ENCODE results near the gene FAM163B.

Gene FAM163B

GRCh38 chr9:133563291-133563796 lies 45.8 kb downstream of the FAM163B start:
- peak; percentile 39 for DNase-seq

GRCh38 chr9:133562611-133563290 lies 46.4 kb downstream of the FAM163B start:
- DNase-seq, result no peak

GRCh38 chr9:133561976-133562554 lies 47.1 kb downstream of the FAM163B start:
- no peak for DNase-seq

GRCh38 chr9:133560944-133561343 lies 48.2 kb downstream of the FAM163B start:
- no peak for DNase-seq

GRCh38 chr9:133560311-133560710 lies 48.9 kb downstream of the FAM163B start:
- no peak for DNase-seq

- peak; percentile 66 for DNase-seq
These were observed 50.7 kb downstream of the FAM163B start for GRCh38 chr9:133558191-133559126.

- DNase-seq, result no peak
These were observed 51.6 kb downstream of the FAM163B start for GRCh38 chr9:133557581-133557980.

- no peak for DNase-seq
These were observed 52.8 kb downstream of the FAM163B start for GRCh38 chr9:133556354-133556753.

GRCh38 chr9:133554729-133555128 lies 54.5 kb downstream of the FAM163B start:
- no peak for DNase-seq

- DNase-seq, result no peak
These were observed 55.0 kb downstream of the FAM163B start for GRCh38 chr9:133553973-133554713.

- DNase-seq, result no peak
These were observed 56.1 kb downstream of the FAM163B start for GRCh38 chr9:133553123-133553522.

- DNase-seq, result no peak
These were observed 57.0 kb downstream of the FAM163B start for GRCh38 chr9:133552236-133552635.

- DNase-seq, result no peak
These were observed 57.7 kb downstream of the FAM163B start for GRCh38 chr9:133551446-133551845.

- no peak for DNase-seq
These were observed 62.1 kb downstream of the FAM163B start for GRCh38 chr9:133547116-133547515.

- DNase-seq, result no peak
These were observed 62.9 kb downstream of the FAM163B start for GRCh38 chr9:133546287-133546680.

GRCh38 chr9:133545494-133546286 lies 63.5 kb downstream of the FAM163B start:
- no peak for DNase-seq

GRCh38 chr9:133543772-133544467 lies 65.3 kb downstream of the FAM163B start:
- DNase-seq, result peak; percentile 39

- no peak for DNase-seq
These were observed 67.2 kb downstream of the FAM163B start for GRCh38 chr9:133542002-133542401.

- DNase-seq, result no peak
These were observed 68.5 kb downstream of the FAM163B start for GRCh38 chr9:133540698-133541025.

- peak; percentile 58 for DNase-seq
These were observed 69.0 kb downstream of the FAM163B start for GRCh38 chr9:133539991-133540697.
